Measurements from ENCODE around the gene NDUFB6.

Gene NDUFB6

DNA sequence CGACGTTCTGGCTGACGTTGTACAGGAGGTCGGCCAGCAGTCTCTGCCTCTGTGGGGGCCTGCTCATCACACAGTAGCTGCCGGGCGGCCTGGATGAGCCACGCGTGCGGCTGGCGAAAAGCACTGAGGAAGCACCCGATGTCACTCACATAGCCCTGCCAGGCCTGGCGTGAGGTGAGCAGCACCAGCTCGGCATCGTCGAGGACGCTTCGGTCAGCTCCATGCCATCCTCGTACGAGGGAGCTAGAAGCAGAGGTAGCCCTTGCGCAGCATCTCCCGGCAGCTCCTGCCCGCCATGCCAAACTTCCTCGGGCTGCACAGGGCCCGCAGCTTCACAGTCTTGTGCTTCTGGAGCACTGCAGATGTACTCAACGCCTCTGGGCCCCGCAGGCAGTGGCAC lies 6.2 kb downstream of the NDUFB6 start:
- no peaks in the 10 kb centered on the region; the same call in 1 of the 2 replicates for H3K36me3 ChIP-seq (replicated peaks; ENCODE audit: insufficient read depth, low read length)
- H3K27me3 ChIP-seq (replicated peaks; ENCODE audit: insufficient read depth, low read length) = no peaks in the 10 kb centered on the region
- H3K4me2 ChIP-seq (ENCODE audit: low read depth, low read length) = no peak overlapping the region
- H3K9me3 ChIP-seq (replicated peaks; ENCODE audit: insufficient read depth, low read length) = no peaks in the 10 kb centered on the region
- TF ChIP-seq EZH2 (optimal IDR thresholded peaks at IDR 0.05; ENCODE audit: low read depth, low read length) = no peak
- TF ChIP-seq, protein P1, sequence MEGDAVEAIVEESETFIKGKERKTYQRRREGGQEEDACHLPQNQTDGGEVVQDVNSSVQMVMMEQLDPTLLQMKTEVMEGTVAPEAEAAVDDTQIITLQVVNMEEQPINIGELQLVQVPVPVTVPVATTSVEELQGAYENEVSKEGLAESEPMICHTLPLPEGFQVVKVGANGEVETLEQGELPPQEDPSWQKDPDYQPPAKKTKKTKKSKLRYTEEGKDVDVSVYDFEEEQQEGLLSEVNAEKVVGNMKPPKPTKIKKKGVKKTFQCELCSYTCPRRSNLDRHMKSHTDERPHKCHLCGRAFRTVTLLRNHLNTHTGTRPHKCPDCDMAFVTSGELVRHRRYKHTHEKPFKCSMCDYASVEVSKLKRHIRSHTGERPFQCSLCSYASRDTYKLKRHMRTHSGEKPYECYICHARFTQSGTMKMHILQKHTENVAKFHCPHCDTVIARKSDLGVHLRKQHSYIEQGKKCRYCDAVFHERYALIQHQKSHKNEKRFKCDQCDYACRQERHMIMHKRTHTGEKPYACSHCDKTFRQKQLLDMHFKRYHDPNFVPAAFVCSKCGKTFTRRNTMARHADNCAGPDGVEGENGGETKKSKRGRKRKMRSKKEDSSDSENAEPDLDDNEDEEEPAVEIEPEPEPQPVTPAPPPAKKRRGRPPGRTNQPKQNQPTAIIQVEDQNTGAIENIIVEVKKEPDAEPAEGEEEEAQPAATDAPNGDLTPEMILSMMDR (IDR thresholded peaks at IDR 0.05; ENCODE audit: low read length) = no peak
- no peak for DNase-seq
- peaks cover 9% of the 10 kb centered on the region; the same call in 1 of the 2 replicates for H3K4me1 ChIP-seq (ENCODE audit: low read length)
- H3K9ac ChIP-seq (ENCODE audit: low read length) = no peak overlapping the region
- no peaks in the 10 kb centered on the region; the same call in 1 of the 2 replicates for H4K20me1 ChIP-seq (ENCODE audit: insufficient read depth, low read length)
- H3K27ac ChIP-seq (ENCODE audit: low read length) = no peak overlapping the region
- no peaks in the 10 kb centered on the region for H3F3A ChIP-seq (ENCODE audit: insufficient read depth, low read length)
- H3K9me2 ChIP-seq (replicated peaks; ENCODE audit: insufficient read depth, low read length) = no peaks in the 10 kb centered on the region
- no peak overlapping the region for H2AFZ ChIP-seq (ENCODE audit: low read length)
- peaks cover 68% of the 10 kb centered on the region for H3K79me2 ChIP-seq (ENCODE audit: low read length)
- no peak overlapping the region for H3K4me3 ChIP-seq (ENCODE audit: low read length)

DNA sequence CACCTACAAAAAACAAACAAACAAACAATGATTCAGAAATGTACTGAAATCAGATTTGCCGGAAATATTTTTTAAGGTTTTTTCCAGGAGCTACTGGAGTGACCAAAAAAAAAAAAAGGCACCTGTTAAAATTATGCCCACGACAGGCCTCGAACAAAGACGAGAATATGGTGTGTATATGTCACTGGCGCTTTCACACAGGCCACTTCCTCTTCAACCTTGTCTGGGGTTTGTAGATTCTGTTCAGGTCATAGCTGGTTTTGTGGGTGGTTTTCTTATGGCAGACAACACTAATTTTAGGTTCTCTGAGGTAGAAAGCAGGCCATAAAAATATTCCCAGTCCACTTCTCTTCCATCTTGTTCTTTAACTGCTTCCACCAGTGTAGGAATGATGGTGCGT lies 7.0 kb downstream of the NDUFB6 start:
- Histone ChIP-seq H3K27me3 (replicated peaks; ENCODE audit: insufficient read depth, low read length) (no peaks in the 10 kb centered on the region), H3K4me1 (ENCODE audit: low read length) (peaks cover 2% of the 10 kb centered on the region; the same call in 1 of the 2 replicates), H3K9me3 (replicated peaks; ENCODE audit: insufficient read depth, low read length) (no peaks in the 10 kb centered on the region), H3K9ac (ENCODE audit: low read length) (no peak overlapping the region), H3K79me2 (ENCODE audit: low read length) (peaks cover 63% of the 10 kb centered on the region), H3K9me2 (replicated peaks; ENCODE audit: insufficient read depth, low read length) (no peaks in the 10 kb centered on the region), H3K4me2 (ENCODE audit: low read depth, low read length) (no peak overlapping the region), H2AFZ (ENCODE audit: low read length) (no peak overlapping the region), H3K4me3 (ENCODE audit: low read length) (no peak overlapping the region), H3K36me3 (replicated peaks; ENCODE audit: insufficient read depth, low read length) (no peaks in the 10 kb centered on the region; the same call in 1 of the 2 replicates), H4K20me1 (ENCODE audit: insufficient read depth, low read length) (no peaks in the 10 kb centered on the region), H3K27ac (ENCODE audit: low read length) (no peak overlapping the region), H3F3A (ENCODE audit: insufficient read depth, low read length) (no peaks in the 10 kb centered on the region)
- TF ChIP-seq EZH2 (optimal IDR thresholded peaks at IDR 0.05; ENCODE audit: low read depth, low read length) (no peak), EZH2phosphoT487 (IDR thresholded peaks at IDR 0.05; ENCODE audit: low read length) (no peak)
- TF ChIP-seq, protein P1 (IDR thresholded peaks at IDR 0.05; ENCODE audit: low read length) = no peak
- no peak for DNase-seq

DNA sequence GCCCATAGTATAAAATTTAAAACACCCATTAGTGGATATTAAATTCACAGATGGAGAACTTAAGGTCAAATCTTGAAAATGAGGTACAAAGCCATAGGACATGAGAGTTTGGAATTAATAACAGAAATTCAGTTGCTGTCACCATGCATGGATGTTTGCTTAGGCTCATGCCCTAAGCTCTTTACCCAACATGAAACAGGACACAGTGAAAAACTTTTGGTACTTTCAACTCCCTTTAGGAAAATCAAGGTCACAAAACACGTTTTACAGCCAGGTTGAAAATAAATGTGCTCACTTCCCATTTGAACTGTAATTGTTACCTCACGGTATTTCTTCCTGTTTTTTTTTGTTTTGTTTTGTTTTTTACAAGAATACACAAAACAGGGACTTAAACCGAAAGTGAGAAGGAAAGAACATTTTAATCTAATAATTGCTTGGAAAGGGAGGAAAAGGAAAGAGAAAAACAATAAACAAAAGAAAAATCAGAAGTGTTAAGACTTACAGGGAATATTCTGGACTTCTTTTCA lies 14.5 kb downstream of the NDUFB6 start:
- Histone ChIP-seq H3K27ac (ENCODE audit: low read length) (no peak overlapping the region), H3F3A (ENCODE audit: insufficient read depth, low read length) (peaks cover 11% of the 10 kb centered on the region), H2AFZ (ENCODE audit: low read length) (no peak overlapping the region), H3K4me3 (ENCODE audit: low read length) (no peak overlapping the region), H3K9ac (ENCODE audit: low read length) (no peak overlapping the region), H3K9me3 (replicated peaks; ENCODE audit: insufficient read depth, low read length) (no peaks in the 10 kb centered on the region), H4K20me1 (ENCODE audit: insufficient read depth, low read length) (no peaks in the 10 kb centered on the region), H3K27me3 (replicated peaks; ENCODE audit: insufficient read depth, low read length) (no peaks in the 10 kb centered on the region), H3K9me2 (replicated peaks; ENCODE audit: insufficient read depth, low read length) (no peaks in the 10 kb centered on the region), H3K4me1 (ENCODE audit: low read length) (peaks cover 10% of the 10 kb centered on the region), H3K36me3 (replicated peaks; ENCODE audit: insufficient read depth, low read length) (no peaks in the 10 kb centered on the region), H3K4me2 (ENCODE audit: low read depth, low read length) (no peak overlapping the region), H3K79me2 (ENCODE audit: low read length) (peaks cover 43% of the 10 kb centered on the region)
- DNase-seq = no peak
- TF ChIP-seq, protein P1 (IDR thresholded peaks at IDR 0.05; ENCODE audit: low read length) = no peak
- TF ChIP-seq EZH2 (optimal IDR thresholded peaks at IDR 0.05; ENCODE audit: low read depth, low read length) (no peak), EZH2phosphoT487 (IDR thresholded peaks at IDR 0.05; ENCODE audit: low read length) (no peak)

Data from MM.1S (cell line).